B cell (primary cell): ENCODE data around the gene PHC2.

Experiments used
- CTCF ChIP-seq: fragments of 200-600 bp; IDR thresholded peaks from one replicate; pipeline ENCODE4 v1.8.0; 2022; ENCODE audit warnings: antibody characterized with exemption, mild to moderate bottlenecking
- EZH2 ChIP-seq: IDR thresholded peaks from 2 replicates; pipeline ENCODE4 v1.6.1; 2012; ENCODE audit warnings: borderline replicate concordance, low read depth, mild to moderate bottlenecking, moderate library complexity, low read length; ENCODE audit not compliant: insufficient read depth, poor library complexity, severe bottlenecking

GRCh38 chr1:33426916-33427315 lies 4.0 kb downstream of the PHC2 start:
- no peak for TF ChIP-seq EZH2
- no peak for TF ChIP-seq CTCF
